ENCODE results near the gene SEMA4D.

Gene SEMA4D

GRCh38 chr9:89388084-89388867 lies 109.6 kb downstream of the SEMA4D start:
- FAIRE-seq = no peak
- DNase-seq (ENCODE audit: insufficient read length, low spot score) = no peak
- no peak for TF ChIP-seq POLR2A (IDR thresholded peaks at IDR 0.05; ENCODE audit: low read depth, low read length)

GRCh38 chr9:89387197-89387849 lies 110.6 kb downstream of the SEMA4D start:
- no peak for FAIRE-seq
- TF ChIP-seq POLR2A (IDR thresholded peaks at IDR 0.05; ENCODE audit: low read depth, low read length) = no peak
- DNase-seq (ENCODE audit: insufficient read length, low spot score) = no peak

- FAIRE-seq = no peak
- no peak for DNase-seq (ENCODE audit: insufficient read length, low spot score)
- TF ChIP-seq POLR2A (IDR thresholded peaks at IDR 0.05; ENCODE audit: low read depth, low read length) = no peak
Observed at GRCh38 chr9:89386797-89387196, 111.1 kb downstream of the SEMA4D start.

GRCh38 chr9:89386206-89386605 lies 111.7 kb downstream of the SEMA4D start:
- FAIRE-seq (no peak), DNase-seq (ENCODE audit: insufficient read length, low spot score) (no peak)
- TF ChIP-seq POLR2A (IDR thresholded peaks at IDR 0.05; ENCODE audit: low read depth, low read length) = no peak

- TF ChIP-seq POLR2A (IDR thresholded peaks at IDR 0.05; ENCODE audit: low read depth, low read length) = no peak
- FAIRE-seq (no peak), DNase-seq (ENCODE audit: insufficient read length, low spot score) (no peak)
Observed at GRCh38 chr9:89384783-89385182, 113.1 kb downstream of the SEMA4D start.

- FAIRE-seq = no peak
- no peak for TF ChIP-seq POLR2A (IDR thresholded peaks at IDR 0.05; ENCODE audit: low read depth, low read length)
- DNase-seq (ENCODE audit: insufficient read length, low spot score) = no peak
Observed at GRCh38 chr9:89383721-89384300, 114.1 kb downstream of the SEMA4D start.

GRCh38 chr9:89383030-89383720 lies 114.7 kb downstream of the SEMA4D start:
- FAIRE-seq (no peak), DNase-seq (ENCODE audit: insufficient read length, low spot score) (no peak)
- TF ChIP-seq POLR2A (IDR thresholded peaks at IDR 0.05; ENCODE audit: low read depth, low read length) = no peak

- FAIRE-seq = no peak
- no peak for TF ChIP-seq POLR2A (IDR thresholded peaks at IDR 0.05; ENCODE audit: low read depth, low read length)
- no peak for DNase-seq (ENCODE audit: insufficient read length, low spot score)
Observed at GRCh38 chr9:89382026-89382986, 115.6 kb downstream of the SEMA4D start.

GRCh38 chr9:89381308-89381609 lies 116.7 kb downstream of the SEMA4D start:
- no peak for TF ChIP-seq POLR2A (IDR thresholded peaks at IDR 0.05; ENCODE audit: low read depth, low read length)
- DNase-seq (ENCODE audit: insufficient read length, low spot score) = no peak
- FAIRE-seq = no peak

- no peak for DNase-seq (ENCODE audit: insufficient read length, low spot score)
Observed at GRCh38 chr9:89380437-89381307, 117.2 kb downstream of the SEMA4D start.

GRCh38 chr9:89379508-89380115 lies 118.3 kb downstream of the SEMA4D start:
- no peak for DNase-seq (ENCODE audit: insufficient read length, low spot score)
- FAIRE-seq = no peak
- TF ChIP-seq POLR2A (IDR thresholded peaks at IDR 0.05; ENCODE audit: low read depth, low read length) = no peak

More at GRCh38 chr9:89380437-89381307, 117.2 kb downstream of the SEMA4D start:
- FAIRE-seq = no peak
- TF ChIP-seq POLR2A (IDR thresholded peaks at IDR 0.05; ENCODE audit: low read depth, low read length) = no peak

- DNase-seq (ENCODE audit: insufficient read length, low spot score) = no peak
- no peak for FAIRE-seq
- TF ChIP-seq POLR2A (IDR thresholded peaks at IDR 0.05; ENCODE audit: low read depth, low read length) = no peak
Observed at GRCh38 chr9:89379031-89379430, 118.9 kb downstream of the SEMA4D start.
